ENCODE data around the gene ADGRB3.

Gene ADGRB3

GRCh38 chr6:69314001-69314400 is 678.9 kb downstream of the ADGRB3 start:
- DNase-seq (ENCODE audit: low spot score): no peak

DNA sequence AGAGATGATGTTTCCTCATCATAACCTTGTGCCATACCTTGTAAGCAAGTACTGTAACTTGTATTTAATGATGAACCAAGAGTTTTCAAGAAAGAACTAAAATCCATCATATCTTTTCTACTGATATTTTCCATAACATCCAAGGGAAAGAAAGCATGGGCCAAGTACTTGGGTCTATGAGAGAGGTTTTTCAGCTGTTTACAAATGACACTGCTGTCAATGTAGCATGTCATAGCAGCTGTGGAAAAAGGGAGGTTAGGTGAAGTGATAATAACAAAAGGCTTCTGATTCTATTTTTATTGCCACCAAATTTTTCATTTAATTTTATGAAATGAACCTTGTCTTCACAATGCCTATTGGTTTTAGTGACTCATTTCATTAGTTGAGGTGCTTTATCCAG is 679.4 kb downstream of the ADGRB3 start:
- no peak for DNase-seq (ENCODE audit: low spot score)

DNA sequence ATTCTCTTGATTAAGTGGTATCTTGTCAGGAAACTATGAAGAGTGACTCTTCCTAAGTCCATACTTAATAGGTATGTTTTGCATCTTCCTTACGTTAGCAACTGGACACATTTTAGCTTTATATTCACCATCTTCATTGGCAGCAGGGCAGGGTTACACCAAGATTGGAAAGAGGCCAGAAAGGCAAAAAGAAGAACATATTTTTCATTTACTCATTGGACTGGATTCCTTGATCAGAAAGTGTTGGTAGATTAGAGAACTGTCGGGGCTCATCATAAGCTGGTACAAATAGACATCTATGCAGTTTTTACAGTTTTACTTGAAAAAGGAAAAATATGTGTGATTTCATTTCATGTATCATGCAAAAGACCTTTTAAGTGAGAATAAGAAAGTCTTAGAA is 696.8 kb downstream of the ADGRB3 start:
- no peak for DNase-seq (ENCODE audit: low spot score)

DNA sequence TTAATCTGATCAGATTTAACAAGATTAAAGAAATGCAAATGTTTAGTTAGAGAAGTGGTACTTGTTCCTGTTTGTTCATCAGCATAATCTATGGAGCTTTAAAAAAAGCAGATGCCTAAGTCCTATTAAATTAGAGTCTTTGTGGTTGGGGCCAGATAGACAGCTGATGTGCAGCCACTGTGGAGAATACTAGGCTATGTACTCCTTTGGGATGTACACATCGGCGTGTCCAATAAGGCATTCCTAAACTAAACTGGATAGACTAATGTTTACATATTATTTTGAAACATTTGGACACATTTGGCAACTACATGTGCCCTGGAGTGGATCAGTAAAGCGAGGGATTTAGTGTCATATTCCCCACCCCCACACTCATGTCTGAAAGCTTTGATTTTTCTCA is 702.2 kb downstream of the ADGRB3 start:
- DNase-seq (ENCODE audit: low spot score): peak; percentile 33

DNA sequence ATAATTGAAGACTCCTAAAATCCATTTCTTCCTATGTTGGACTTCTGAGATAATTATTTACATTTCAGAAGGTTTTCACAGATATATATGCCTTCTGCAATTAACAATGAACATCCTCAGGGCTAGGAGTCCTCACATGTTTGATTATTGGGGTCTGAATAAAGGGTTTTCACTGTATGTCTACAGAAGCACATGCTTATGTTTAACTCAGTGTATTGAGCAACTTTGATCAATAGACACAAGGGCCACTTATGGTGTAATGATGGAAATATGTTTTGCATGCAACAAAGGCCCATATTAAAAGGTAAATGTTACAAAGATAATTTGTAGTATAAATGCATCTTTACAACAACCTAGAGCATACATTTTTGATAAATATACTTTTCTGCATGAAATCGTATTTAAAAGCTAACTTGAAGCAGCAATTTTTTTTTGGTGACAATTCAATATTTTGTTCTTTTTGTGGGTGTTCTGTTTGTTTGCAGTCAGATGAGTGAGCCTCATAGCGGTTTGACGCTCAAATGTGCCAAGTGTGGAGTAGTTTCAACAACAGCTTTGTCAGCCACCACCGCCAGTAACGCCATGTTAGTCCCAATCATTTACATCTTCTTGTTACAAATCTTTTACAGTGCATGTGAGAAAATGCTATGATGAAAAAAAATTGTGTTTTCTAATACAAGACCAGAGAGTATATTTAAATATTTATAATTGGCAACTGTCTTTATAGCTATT is 703.5 kb downstream of the ADGRB3 start:
- DNase-seq (ENCODE audit: low spot score): no peak

GRCh38 chr6:69339163-69339550 is 704.1 kb downstream of the ADGRB3 start:
- DNase-seq (ENCODE audit: low spot score): no peak

- DNase-seq (ENCODE audit: low spot score): no peak
These were observed 705.1 kb downstream of the ADGRB3 start for GRCh38 chr6:69340196-69340595.

- no peak for DNase-seq (ENCODE audit: low spot score)
These were observed 708.8 kb downstream of the ADGRB3 start for GRCh38 chr6:69343851-69344250.

GRCh38 chr6:69349771-69350170 is 714.7 kb downstream of the ADGRB3 start:
- no peak for DNase-seq (ENCODE audit: low spot score)

DNA sequence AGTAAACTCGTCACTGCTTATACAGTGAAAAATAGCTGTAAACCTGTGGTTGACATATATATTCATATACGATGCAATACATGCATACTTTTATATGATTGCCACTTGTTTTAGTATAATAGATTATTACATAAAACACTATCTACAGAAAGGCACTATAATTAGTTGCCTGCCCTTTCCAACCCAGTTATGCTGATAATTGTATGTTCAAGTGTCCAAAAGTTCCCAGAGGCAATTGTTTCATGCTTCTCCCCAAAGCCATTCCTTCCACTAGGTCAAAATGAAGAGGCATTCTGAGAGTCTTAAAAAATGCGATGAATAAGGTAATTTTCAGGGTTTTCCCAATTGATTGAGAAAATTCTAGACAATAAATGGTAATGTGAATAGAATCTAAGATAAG is 727.1 kb downstream of the ADGRB3 start:
- DNase-seq (ENCODE audit: low spot score): no peak

- DNase-seq (ENCODE audit: low spot score): no peak
These were observed 731.7 kb downstream of the ADGRB3 start for GRCh38 chr6:69366831-69367230.

- DNase-seq (ENCODE audit: low spot score): no peak
These were observed 733.5 kb downstream of the ADGRB3 start for GRCh38 chr6:69368613-69369012.

- DNase-seq (ENCODE audit: low spot score): peak; percentile 27
These were observed 735.7 kb downstream of the ADGRB3 start for GRCh38 chr6:69370763-69371162.

DNA sequence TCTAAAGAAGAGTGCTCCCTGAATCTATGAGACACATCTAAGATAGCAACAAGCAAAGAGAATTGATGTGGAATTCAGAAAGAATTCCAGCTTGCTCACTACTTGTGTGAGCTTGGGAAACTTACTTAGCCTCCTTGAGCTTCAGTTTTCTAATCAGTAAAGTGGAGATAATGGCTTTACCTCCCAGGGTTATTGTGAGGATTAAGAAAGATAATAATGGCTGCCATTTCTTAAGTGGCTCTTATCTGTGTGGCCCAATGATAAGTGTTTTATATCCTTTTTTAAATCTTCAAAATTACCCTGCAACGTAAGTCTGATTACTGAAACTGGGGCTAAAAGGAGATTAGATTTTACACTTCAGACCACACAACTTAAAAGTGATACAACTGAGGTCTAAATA is 743.2 kb downstream of the ADGRB3 start:
- DNase-seq (ENCODE audit: low spot score): no peak

- no peak for DNase-seq (ENCODE audit: low spot score)
These were observed 744.4 kb downstream of the ADGRB3 start for GRCh38 chr6:69379518-69379917.

DNA sequence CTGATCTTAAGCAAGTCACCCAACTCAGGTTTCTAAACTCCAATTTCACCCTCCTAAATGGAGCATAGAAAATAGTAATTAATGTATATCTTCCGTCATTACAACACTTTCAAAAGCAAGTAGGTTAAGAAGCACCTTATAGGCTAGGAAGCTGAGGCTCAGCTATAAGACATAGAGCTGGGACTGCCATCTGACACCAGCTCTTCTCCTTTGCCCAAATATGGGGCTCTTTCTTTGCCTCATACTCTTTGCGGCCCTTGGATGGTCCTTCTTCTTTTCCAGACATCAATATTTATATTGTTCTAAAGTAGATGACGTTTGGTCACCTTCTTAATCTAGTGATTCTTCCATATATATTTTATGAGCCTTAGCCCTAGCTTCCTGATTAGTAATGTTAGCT is 748.5 kb downstream of the ADGRB3 start:
- DNase-seq (ENCODE audit: low spot score): no peak

GRCh38 chr6:69386426-69386825 is 751.3 kb downstream of the ADGRB3 start:
- DNase-seq (ENCODE audit: low spot score): no peak

GRCh38 chr6:69390125-69390524 is 755.0 kb downstream of the ADGRB3 start:
- no peak for DNase-seq (ENCODE audit: low spot score)

DNA sequence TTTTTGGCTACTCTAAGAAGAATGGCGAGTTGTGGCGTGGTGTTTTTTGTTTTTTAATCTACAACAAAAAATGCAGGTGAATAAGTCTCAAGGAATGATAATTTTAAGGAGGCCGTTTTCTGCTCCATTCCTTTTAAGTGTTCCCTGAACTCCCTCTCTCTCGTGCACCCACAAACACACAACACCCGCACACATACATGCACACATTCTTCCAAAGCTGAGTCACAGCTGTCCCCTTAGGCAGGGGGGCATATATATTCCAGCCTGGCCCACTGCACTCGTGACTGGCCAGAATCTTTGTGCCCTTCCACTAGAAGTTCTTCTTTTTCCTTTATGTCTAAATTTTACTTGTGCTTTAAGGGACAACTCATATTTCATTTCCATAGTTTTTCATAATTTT is 756.0 kb downstream of the ADGRB3 start:
- no peak for DNase-seq (ENCODE audit: low spot score)

DNA sequence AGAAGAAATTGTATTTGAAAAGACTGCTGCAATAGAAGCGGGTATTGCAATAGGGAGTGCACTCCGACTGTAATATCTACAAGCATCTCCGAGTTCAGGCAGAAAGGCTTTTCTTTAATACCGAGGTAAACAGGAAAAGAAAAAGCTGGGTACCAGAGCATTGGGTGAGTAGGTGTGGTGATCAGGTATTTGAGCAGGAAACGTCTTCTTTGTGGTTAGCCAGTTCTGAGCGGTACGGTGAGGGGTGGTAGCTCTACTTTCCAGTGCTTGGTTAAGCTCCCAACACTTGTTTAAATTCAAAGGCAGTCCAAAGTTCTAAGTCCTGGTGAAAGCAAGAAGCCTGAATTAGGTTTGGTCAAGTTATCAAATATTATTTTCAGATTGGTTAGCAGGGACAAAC is 757.7 kb downstream of the ADGRB3 start:
- no peak for DNase-seq (ENCODE audit: low spot score)

GRCh38 chr6:69398311-69398710 is 763.2 kb downstream of the ADGRB3 start:
- no peak for DNase-seq (ENCODE audit: low spot score)

DNA sequence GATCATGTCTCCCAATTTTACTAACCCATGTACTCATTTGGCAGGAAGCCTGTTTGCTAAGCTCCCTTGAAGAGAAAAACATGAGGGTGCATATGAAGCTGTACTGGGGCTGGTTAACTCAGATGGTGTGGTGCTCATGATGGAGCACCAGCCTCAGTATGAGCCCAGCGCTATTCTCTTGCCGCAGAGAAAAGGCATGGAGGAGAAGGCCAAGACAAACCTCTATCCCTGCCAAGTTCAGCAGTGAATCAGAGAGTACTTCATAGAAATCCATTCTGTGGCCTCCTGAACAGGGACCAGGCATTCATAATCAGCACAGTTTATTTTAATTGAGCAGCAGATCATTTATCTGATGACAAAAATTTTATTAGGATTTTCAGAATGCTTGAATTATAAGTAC is 763.6 kb downstream of the ADGRB3 start:
- no peak for DNase-seq (ENCODE audit: low spot score)

GRCh38 chr6:69408886-69409285 is 773.8 kb downstream of the ADGRB3 start:
- no peak for DNase-seq (ENCODE audit: low spot score)

- DNase-seq (ENCODE audit: low spot score): no peak
These were observed 781.7 kb downstream of the ADGRB3 start for GRCh38 chr6:69416776-69417175.

All from SK-N-DZ (cell line).